Measurements from ENCODE around the gene MISP. TPM values are rescaled to one million over a fixed set of nuclear protein-coding genes. Genes with fewer than 3 reads are reported as not detected.

Gene MISP
- total and polyA plus RNA-seq, 10 of the 15 experiments (the other 5 are each of a cell fraction or from before 2014, with no cell fraction given): not detected

- Histone ChIP-seq H3K4me2 (ENCODE audit: control insufficient read depth, insufficient read depth) (no peak overlapping the region), H3K9ac (ENCODE audit: control insufficient read depth, insufficient read depth, low read length) (no peak overlapping the region), H3K27ac (ENCODE audit: control insufficient read depth, insufficient read depth) (no peak overlapping the region), H3K9me3 (replicated peaks; ENCODE audit: control insufficient read depth, insufficient read depth, low read length) (no peaks in the 10 kb centered on the region; the same call in 2 of the 3 replicates), H3K79me2 (ENCODE audit: control insufficient read depth, insufficient read depth, low read length) (no peaks in the 10 kb centered on the region), H4K20me1 (ENCODE audit: control insufficient read depth, insufficient read depth) (no peaks in the 10 kb centered on the region), H2AFZ (ENCODE audit: control insufficient read depth, low read depth, low read length) (no peak overlapping the region), H3K36me3 (ENCODE audit: control insufficient read depth in 2 of 2, insufficient read depth in 2 of 2, low read length in 1 of 2) (no peaks in the 10 kb centered on the region), H3K27me3 (replicated peaks in 1 of 2; ENCODE audit: control insufficient read depth in 2 of 2, insufficient read depth in 2 of 2, low read length in 1 of 2) (no peaks in the 10 kb centered on the region), H3K4me3 (no peak overlapping the region), H3K4me1 (ENCODE audit: control insufficient read depth, insufficient read depth, low read length) (no peaks in the 10 kb centered on the region)
- TF ChIP-seq SUPT20H (IDR thresholded peaks at IDR 0.05; ENCODE audit: borderline replicate concordance, control insufficient read depth, low read depth, low read length) (no peak), NBN (IDR thresholded peaks at IDR 0.05) (no peak), TCF12 (IDR thresholded peaks at IDR 0.05; ENCODE audit: low read depth, low read length) (no peak), CEBPZ (IDR thresholded peaks at IDR 0.05; ENCODE audit: low read depth, low read length) (no peak), ZNF687 (IDR thresholded peaks at IDR 0.05) (no peak), HDGF (IDR thresholded peaks at IDR 0.05) (no peak), MEF2B (IDR thresholded peaks at IDR 0.05; ENCODE audit: partially characterized antibody, poor library complexity, severe bottlenecking) (no peak), DPF2 (IDR thresholded peaks at IDR 0.05) (no peak), ELK1 (IDR thresholded peaks at IDR 0.05; ENCODE audit: low read depth, low read length) (no peak), RELB (IDR thresholded peaks at IDR 0.05; ENCODE audit: low read depth) (no peak)
- TF ChIP-seq, protein P1, sequence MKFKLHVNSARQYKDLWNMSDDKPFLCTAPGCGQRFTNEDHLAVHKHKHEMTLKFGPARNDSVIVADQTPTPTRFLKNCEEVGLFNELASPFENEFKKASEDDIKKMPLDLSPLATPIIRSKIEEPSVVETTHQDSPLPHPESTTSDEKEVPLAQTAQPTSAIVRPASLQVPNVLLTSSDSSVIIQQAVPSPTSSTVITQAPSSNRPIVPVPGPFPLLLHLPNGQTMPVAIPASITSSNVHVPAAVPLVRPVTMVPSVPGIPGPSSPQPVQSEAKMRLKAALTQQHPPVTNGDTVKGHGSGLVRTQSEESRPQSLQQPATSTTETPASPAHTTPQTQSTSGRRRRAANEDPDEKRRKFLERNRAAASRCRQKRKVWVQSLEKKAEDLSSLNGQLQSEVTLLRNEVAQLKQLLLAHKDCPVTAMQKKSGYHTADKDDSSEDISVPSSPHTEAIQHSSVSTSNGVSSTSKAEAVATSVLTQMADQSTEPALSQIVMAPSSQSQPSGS (IDR thresholded peaks at IDR 0.05; ENCODE audit: low read length): no peak
- ChIA-PET CTCF (no interaction called here), SMC1A (ENCODE audit: uncharacterized antibody, unreplicated experiment) (no interaction called here), POLR2A (interaction anchor here (0.6 to 1.2 kb wide), 2 partner anchors 56 to 179 kb away, joined by 3 read pairs; no protein-coding TSS in a partner anchor), RAD21 (ENCODE audit: unreplicated experiment) (interaction anchor here (1.3 kb wide), 1 partner anchor 9 kb away, joined by 5 read pairs; no protein-coding TSS in a partner anchor)
- intact Hi-C loops (cut with micrococcal nuclease; ENCODE audit: unreplicated experiment): no loop called here
- ATAC-seq (no peak), FAIRE-seq (no peak), DNase-seq (ENCODE audit: low read depth, low spot score) (no peak)
- in situ Hi-C loops (cut with MboI): no loop called here
- BruUV-seq (replicated peaks): no TSS peak
- 77% methylated on average over 22 of the region's 24 CpGs for WGBS (ENCODE audit: insufficient coverage, insufficient replicate concordance, low lambda C conversion rate, missing lambda C conversion rate)
Observed at GRCh38 chr19:742540-743075, 8.3 kb upstream of the MISP start.

Data from GM12878 (cell line).